Neural progenitor cell (in vitro differentiated cells): ENCODE results near the gene PCGF1.

Experiments used
- EZH2 ChIP-seq: fragments of 200-600 bp; sonication (generic); IDR thresholded peaks from 2 replicates; pipeline ENCODE4 v1.6.1; 2017; ENCODE audit warnings: antibody characterized with exemption, mild to moderate bottlenecking, moderate library complexity
- TF ChIP-seq, protein P1 (sequence below): fragments of 200-600 bp; sonication (generic); IDR thresholded peaks from 2 replicates; pipeline ENCODE4 v1.5.1; 2017; ENCODE audit warnings: antibody characterized with exemption, mild to moderate bottlenecking

DNA sequence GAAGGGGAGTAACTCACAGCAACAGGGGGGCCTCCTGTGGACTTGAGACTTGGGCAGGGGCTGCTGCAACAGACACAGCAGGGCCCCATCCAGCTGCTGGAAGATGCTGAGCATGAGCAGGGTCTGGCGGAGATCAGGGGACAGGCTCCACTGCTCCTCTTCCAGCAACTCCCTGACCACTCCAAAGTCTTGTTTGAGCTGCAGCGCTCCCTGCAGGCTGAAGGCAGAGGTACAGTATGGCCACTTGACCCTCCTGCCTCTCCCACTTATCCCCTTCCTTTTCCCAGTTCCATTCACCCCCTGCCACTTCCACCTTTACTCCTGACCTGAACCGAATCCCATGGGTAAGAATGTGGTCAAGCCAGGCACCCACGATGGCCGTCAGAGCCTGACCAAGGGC lies 32.6 kb downstream of the PCGF1 start:
- no peak for TF ChIP-seq EZH2
- TF ChIP-seq, protein P1, sequence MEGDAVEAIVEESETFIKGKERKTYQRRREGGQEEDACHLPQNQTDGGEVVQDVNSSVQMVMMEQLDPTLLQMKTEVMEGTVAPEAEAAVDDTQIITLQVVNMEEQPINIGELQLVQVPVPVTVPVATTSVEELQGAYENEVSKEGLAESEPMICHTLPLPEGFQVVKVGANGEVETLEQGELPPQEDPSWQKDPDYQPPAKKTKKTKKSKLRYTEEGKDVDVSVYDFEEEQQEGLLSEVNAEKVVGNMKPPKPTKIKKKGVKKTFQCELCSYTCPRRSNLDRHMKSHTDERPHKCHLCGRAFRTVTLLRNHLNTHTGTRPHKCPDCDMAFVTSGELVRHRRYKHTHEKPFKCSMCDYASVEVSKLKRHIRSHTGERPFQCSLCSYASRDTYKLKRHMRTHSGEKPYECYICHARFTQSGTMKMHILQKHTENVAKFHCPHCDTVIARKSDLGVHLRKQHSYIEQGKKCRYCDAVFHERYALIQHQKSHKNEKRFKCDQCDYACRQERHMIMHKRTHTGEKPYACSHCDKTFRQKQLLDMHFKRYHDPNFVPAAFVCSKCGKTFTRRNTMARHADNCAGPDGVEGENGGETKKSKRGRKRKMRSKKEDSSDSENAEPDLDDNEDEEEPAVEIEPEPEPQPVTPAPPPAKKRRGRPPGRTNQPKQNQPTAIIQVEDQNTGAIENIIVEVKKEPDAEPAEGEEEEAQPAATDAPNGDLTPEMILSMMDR = peak; percentile 48
